Activated CD4-positive, alpha-beta T cell treated with anti-CD3 and anti-CD28 coated beads, Interleukin-10, Interleukin-2, amounts not matched to agents 100 ng/mL and 50 ng/mL, durations not matched to agents 16 hours and 8 hours (primary cell): Measurements from ENCODE around the gene HCN2.
A peak's percentile ranks its signal among the peaks of the same experiment; 100 is the strongest.

Experiments
- DNase-seq: peaks from one replicate; pipeline ENCODE4 v3.0.0-alpha.2; 2020

HCN2 gene

DNA sequence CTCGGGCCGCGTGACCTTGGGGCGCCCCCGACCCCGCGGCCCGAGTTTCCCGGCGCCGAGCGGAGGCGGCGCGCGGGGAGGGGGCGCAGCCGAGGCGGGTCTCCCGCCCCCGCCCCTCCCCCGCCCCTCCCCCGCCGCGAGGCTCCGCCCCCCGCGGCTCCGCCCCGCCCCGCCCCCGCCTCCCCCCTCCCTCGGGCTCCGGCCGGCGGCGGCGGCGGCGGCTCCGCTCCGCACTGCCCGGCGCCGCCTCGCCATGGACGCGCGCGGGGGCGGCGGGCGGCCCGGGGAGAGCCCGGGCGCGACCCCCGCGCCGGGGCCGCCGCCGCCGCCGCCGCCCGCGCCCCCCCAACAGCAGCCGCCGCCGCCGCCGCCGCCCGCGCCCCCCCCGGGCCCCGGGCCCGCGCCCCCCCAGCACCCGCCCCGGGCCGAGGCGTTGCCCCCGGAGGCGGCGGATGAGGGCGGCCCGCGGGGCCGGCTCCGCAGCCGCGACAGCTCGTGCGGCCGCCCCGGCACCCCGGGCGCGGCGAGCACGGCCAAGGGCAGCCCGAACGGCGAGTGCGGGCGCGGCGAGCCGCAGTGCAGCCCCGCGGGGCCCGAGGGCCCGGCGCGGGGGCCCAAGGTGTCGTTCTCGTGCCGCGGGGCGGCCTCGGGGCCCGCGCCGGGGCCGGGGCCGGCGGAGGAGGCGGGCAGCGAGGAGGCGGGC lies at the start of gene HCN2:
TSS of gene HCN2 (plus strand) at position 189 of the 703 bp plus-strand sequence. CDS start at position 254, 65 bp downstream.
- no peak for DNase-seq

DNA sequence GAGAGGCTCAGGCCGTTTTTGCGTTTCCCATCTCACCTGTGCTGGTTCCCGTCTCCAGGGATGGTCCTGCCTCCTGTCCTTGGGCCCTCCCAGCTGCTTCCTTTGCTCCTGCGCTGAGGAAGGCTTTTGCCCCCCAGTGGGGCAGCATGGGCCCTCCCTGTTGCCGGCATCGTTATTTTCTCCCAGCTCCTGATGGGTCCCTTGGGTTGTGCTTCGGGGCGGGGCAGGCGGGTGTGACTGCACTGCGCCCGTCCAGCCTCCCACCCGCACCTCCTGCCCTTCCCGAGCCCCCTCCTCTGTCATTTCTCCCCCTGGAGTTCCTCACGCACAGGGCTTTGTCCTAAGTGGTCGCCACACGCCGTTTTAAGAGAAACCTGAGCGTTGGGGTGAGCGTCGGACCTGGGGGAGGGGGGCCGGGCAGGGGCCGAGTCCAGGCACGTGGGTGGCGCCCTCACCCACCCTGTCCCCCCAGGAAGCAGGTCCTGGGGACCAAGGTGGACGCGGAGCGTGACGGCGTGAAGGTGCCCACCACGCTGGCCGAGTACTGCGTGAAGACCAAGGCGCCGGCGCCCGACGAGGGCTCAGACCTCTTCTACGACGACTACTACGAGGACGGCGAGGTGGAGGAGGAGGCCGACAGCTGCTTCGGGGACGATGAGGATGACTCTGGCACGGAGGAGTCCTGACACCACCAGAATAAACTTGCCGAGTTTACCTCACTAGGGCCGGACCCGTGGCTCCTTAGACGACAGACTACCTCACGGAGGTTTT lies 48.6 kb upstream of the HCN2 start:
- DNase-seq, result no peak

DNA sequence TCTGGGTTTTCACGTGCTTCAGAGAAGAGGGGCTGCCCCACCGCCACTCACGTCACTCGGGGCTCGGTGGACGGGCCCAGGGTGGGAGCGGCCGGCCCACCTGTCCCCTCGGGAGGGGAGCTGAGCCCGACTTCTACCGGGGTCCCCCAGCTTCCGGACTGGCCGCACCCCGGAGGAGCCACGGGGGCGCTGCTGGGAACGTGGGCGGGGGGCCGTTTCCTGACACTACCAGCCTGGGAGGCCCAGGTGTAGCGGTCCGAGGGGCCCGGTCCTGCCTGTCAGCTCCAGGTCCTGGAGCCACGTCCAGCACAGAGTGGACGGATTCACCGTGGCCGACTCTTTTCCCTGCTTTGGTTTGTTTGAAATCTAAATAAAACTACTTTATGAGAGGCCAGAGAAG lies 48.0 kb upstream of the HCN2 start:
- no peak for DNase-seq

DNA sequence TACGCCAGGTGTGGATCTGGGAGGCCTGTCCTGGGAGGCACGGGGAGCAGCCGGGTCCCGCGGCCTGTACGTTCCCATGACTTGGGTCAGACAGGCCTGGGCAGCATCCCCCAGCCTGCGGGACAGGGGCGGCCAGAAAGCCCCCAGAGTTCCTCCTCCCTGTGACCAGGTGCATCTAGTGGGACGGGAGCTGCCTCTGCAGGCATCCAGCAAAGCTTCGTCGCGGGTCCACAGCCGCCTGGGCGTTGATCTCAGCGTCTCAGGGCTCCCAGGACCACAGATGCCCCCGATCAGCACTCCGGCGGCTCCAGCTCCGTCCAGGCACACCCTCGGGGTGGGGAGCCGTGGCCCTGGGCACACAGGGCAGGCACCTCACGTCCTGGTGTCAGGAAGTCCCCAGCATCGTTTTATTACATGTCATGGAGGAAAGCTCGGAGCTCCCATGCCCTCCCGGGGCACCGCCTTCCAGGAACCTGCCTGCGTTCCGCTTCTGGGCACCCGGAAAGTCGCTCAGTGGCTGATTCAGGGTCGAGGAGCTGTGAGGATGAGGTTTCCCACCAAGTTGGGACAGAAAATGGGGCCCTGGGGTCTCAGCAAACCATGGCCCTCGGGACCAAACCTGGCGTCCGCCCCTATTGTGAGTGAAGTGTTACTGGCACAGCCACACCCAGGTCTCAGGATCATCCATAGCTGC lies 47.4 kb upstream of the HCN2 start:
- no peak for DNase-seq

DNA sequence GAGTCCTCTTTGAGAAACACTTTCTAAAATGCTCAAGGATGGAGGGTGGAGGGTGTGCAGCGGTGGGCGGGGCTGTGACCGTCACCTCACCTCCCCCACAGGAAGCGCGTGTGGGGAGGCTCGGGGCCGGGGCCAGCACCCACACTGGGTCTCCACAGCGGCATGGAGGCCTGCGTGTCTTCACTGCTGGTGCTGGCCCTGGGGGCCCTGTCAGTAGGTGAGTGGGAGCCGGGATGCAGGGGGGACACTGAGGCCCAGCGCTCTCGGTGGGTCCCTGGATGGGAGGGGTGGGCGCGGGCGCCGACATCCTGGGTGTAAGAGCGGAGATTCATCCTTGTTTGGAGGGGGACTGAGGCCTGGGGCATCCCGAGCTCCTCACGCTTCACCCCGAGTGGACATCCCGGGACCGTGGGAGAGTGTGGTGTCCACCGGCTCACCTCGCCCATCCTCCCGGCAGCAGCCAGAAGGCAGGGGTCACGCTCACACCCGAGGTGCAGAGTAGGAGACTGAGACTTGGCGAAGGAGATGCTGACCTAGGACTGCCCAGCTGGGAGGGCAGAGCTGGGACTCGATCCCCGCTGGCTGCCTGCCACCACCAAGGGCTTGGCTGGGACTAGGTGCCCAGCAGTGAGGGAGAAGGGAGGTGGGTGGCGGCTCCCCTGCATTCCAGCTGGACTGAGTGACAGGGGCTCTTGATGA lies 45.6 kb upstream of the HCN2 start, which contains the start of gene GZMM:
TSS of gene GZMM (plus strand) at position 144 of the 699 bp plus-strand sequence. CDS start at position 163, 19 bp downstream.
- peak; percentile 76 for DNase-seq

DNA sequence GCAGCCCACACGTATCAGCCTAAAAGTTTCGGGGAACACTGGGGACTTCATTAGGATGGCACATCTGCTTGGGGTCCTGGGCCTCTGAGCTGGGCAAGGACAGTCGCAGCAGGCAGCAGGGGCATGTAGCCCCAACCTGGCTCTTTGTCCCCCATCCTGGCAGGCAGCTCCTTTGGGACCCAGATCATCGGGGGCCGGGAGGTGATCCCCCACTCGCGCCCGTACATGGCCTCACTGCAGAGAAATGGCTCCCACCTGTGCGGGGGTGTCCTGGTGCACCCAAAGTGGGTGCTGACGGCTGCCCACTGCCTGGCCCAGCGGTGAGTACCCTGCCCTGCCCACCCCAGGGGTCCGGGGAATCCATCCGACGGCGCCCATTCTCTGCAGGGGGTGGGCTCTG lies 42.6 kb upstream of the HCN2 start:
- no peak for DNase-seq

DNA sequence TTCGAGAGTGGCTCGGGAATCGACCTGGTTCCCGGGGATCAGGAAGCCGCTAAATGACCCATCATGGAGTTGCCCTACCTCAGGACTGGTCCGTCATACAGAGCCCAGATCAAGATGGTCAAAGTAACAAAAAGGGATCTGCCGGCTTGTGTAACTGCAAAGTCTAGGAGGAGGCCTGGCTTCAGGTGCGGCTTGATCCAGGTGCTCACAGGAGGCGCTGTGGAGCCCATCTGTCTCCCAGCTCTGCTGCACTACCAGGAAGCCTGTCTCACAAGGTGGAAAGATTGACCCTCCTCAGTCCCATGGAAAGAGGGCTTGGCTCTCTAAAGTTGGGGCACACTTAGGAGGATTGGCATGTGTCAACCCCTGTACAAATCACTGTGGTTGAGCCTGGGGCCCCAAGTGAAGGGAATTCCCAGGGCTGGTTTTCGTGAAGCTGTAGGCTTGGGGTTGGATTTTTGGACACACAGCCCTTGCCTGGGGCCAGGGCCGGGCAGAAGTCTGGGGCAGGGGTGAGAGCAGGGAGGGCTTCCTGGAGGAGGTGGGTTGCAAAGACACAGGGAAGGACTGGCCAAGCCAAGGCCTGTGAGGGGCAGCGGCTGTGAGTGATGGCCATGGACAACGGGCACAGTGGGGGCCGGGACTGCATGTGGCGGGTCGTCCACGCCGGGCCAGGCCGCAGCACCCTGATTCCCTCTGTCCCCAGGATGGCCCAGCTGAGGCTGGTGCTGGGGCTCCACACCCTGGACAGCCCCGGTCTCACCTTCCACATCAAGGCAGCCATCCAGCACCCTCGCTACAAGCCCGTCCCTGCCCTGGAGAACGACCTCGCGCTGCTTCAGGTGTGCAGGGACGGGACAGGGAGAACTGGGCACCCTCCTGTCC lies 41.6 kb upstream of the HCN2 start:
- DNase-seq, result no peak

DNA sequence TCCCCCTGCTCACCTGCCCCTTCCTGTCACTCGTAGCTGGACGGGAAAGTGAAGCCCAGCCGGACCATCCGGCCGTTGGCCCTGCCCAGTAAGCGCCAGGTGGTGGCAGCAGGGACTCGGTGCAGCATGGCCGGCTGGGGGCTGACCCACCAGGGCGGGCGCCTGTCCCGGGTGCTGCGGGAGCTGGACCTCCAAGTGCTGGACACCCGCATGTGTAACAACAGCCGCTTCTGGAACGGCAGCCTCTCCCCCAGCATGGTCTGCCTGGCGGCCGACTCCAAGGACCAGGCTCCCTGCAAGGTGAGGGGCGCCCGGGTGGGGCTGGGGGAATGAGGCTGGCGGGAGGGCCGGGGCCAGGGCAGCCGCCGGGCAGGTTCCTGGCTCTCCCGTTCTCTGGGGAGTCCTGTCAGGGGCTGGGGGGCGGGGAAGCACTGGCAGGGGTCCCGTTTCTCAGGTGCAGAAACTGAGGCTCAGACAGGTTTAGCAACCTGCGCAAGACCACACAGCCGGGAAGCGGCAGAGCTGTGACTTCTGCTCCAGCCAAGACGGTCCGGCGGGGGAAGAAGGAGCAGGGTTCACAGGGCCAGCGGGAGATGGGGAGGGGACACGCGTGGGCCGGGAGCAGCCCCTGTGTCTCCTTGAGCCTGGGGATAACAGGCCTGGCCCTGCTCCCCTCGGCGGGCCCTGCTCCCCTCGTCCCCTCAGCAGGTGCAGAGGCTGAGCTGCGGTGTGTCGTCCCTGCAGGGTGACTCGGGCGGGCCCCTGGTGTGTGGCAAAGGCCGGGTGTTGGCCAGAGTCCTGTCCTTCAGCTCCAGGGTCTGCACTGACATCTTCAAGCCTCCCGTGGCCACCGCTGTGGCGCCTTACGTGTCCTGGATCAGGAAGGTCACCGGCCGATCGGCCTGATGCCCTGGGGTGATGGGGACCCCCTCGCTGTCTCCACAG lies 40.5 kb upstream of the HCN2 start:
- no peak for DNase-seq

DNA sequence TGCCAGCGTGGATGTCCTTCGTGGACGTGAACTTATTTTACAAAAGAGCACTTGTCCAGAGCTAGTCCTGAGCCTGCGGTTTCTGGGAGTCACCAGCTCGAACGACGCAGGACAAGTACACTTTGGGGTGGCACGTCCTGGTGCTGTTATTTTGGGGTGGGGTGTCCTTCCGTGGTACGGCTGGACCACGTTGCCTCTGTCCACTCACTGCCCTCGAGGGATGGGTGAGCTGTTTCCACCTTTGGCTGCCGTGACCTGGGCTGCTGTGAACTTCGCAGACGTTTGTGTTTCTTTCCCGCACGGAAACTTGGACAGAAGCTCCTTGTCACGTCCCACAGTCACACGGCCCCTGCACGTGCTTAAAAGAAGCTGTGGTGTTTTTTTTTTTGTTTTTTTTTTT lies 34.9 kb upstream of the HCN2 start:
- no peak for DNase-seq

DNA sequence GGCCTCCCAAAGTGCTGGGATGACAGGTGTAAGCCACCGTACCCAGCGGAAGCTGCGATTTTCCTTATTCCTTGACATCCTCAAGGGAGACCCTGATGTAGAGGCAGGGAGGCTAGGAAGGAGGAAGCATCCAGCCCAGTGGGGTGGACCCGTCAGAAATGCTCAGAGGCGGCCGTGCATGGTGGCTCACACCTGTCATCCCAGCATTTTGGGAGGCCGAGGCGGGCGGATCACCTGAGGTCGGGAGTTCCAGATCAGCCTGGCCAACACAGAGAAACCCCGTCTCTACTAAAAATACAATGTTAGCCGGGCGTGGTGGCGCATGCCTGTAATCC lies 34.2 kb upstream of the HCN2 start:
- DNase-seq, result no peak

DNA sequence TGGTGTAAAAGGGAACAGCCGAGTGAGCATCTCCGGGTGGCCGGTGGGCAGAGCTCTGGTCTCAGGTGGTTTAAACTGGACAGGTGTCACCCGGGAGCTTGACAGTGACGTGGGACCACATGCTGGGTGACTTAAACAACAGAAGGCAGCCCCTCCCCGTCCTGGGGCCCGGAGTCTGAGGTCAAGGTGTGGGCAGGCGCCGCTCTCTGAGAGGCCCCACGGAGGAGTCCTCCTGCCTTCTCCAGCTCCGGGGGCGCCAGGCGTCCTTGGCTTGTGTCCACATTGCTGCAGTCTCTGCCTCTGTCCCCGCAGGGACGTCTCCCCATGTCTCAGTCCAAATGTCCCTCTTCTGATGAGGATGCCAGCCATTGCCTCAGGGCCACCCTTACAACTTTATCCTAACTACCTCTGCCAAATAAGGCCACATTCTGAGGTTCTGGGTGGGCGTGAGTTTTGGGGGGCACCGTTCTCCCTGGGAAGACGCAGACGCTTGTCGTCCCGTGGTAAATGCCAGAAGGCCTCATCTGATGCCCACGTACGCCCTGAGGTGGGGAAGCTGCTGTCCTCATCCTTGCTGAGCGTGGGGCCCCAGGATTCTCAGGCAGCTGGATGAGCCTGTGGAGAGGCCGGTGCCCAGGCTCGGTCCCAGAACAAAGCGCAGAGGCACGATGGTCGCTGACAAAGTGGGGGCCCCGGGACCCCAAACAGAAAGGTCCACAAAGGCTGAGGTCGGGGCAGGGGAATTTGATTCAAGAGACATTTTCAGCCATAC lies 32.9 kb upstream of the HCN2 start:
- no peak for DNase-seq

DNA sequence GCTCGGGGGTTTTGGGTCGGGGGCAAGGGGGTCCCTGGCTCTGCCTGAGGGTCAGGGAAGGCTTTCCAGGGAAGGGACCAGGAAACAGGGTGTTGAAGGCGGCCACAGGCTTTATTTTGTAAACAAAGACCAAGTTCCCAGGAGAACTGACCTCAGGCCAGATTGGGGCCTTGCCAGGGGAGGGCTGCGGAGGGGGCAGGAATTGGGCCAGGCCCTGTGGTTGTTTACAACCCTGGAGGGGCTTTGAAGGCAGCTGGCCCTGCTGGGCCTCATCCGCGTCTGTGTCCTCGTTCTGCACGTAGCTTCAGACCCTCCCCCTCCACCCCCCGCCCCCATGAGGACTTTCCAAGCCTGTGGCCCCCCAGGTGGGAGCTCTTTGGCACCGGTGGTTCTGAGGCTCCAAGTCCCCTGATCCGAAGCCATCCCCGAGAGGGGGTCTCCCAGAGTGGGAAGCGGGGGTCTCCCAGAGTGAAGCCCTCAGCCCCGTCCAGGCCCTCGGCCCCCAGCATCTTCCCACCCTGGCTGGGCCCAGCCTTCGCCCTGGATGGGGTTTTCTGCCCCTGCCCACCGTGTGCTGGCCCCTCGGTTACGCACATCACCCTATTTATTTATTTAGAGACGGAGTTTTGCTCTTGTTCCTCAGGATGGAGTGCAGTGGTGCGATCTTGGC lies 30.8 kb upstream of the HCN2 start:
- no peak for DNase-seq

DNA sequence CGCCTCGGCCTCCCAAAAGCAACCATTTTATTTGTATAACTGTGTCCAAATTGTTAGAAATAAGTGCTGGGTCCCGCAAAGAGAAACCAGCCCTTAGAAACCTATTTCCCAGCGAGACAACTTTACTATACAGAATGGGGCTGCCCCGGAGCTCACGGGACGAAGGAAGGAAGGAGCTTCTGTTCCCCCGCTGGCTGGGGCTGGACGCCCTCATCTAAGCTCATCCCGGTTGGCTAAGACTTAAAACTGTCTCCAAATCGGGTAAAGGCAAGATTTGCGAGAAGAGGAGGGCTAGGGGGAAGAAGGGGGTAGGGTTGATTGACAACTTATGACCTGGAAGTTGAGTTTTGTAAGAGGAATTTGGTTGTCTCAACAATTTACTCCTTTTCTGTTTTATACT lies 29.6 kb upstream of the HCN2 start:
- no peak for DNase-seq

DNA sequence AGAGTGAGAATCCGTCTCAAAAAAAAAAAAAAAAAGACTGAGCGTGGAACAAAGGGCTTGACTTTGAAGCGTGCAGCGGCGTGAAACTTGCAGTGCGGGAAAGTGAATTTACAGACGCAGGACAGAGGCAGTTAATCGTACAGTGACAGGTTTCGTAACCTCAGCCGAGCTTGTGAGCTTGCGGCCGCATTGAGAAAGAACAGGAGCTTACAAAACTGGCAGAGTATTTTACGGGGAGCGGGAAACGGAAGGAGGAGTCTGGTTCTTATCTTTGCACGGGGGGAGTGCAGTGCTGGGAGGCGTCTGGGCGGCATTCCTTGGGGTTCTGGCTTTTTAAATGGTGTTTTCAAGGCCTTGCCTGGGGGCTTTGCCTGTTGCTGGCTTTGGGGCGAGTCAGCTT lies 23.3 kb upstream of the HCN2 start:
- DNase-seq, result no peak

DNA sequence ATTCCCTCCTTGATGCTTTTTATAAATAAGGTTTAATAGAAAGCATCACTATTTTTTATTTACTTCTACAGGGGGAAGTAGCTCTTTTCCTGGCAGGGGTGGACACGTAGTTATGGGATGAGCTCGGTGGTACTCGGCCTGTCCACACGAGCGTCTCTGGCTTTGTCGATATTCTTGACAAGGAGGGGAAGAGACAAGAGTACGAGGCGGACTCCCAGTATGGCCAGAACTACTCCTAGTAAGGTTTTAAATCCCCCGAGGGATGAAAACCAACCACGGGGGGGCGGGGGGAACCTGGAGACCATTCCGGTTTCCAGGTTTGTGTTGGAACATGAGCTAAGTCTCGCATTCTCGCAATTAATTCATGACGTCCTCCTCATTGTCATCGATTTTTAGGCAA lies 22.8 kb upstream of the HCN2 start:
- no peak for DNase-seq

DNA sequence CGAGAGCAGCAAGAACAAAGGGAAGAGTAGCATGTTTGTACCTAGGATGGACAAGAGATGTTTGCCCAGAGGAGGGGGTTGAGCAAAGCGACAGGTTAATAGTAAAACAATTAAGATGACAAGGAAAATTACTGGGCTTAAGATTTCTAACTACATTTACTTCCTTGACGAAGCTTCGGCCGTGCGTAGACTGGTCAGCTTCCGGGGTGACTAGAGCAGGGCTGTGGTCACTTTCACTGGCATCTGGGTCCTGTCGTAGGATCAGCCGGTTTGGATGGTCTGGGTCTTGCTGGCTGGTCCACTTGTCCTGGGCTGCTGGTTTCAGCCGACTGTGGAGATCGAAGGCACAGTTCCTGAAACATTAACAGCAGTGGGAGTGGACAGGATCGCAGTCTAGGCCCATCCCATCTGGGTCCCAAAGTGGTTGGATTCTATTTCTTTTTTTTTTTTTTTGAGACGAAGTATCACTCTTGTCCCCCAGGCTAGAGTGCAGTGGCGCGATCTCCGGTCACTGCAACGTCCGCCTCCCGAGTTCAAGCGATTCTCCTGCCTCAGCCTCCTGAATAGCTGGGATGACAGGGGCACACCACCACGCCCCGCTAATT lies 22.3 kb upstream of the HCN2 start:
- DNase-seq, result no peak

DNA sequence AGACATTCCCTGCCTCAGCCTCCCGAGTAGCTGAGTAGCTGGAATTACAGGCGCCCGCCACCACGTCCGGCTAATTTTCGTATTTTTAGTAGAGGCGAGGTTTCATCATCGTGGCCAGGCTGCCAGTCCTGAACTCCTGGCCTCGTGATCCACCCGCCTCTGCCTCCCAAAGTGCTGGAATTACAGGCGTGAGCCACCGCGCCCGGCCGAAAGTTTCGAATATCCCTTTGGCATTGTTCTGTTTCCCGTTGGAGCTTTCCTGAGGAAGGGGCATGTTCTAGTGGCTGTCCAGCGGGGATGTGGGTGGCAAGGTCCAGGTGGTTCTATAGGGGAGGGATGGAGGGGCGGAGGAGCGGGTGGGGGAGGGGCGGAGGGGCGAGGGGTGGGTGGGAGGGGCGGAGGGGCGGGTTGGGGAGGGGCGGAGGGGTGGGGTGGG lies 19.4 kb upstream of the HCN2 start:
- no peak for DNase-seq

DNA sequence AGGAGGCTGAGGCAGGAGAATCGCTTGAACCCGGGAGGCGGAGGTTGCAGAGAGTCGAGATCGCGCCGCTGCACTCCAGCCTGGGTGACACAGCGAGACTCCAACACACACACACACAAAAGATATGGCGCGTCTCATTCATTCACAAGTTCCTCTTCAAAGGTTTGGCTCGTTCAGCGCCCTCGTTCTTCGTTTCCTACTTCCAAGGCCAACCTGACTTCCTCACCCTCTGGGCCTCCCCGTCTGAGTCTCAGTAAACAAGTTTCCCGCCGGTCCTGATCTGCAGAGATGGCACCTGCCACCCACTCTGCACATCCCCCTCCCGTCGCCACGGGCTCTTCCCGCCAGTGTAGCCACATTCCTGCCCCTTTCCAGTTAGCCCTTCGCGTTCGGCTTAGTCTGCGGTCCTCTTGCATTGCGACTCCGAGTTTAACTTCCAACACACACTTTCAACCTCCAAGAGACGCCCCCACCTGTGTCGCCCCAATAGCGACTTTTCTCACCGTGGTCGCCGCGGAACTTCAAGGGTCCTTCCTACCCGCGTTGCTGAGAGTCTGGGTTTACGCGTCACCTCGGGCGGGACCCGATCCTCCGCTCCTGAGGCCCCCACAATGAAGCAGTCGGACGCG lies 18.6 kb upstream of the HCN2 start:
- DNase-seq, result peak; percentile 64

DNA sequence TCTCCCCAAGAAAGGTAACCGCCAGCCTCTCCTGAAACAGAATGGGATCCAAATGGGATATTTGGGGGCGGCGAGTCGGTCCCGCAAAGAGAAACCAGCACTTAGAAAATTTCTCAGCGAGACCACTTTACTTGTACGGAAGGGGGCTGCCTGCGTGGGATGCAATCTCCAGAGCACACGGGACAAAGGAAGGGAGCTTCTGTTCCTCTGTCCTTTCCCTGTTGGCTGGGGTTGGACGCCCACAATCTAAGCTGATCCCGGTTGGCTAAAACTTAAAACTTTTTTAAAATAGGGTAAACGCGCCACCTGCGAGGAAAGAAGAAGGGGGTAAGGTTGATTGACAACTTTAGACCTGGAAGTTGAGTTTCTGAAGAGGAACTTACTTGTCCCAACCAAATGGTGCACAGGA lies 18.1 kb upstream of the HCN2 start:
- peak; percentile 39 for DNase-seq
